Neural crest cell (in vitro differentiated cells): ENCODE results near the gene TMEM231. TPM values are rescaled to one million over a fixed set of nuclear protein-coding genes. Genes with fewer than 3 reads are reported as not detected.
"Not testable (repeated sequence)": the region's sequence is repeated elsewhere in the genome, so short reads cannot be mapped to it uniquely, and the experiment has no call there.

Experiments used
- DNase-seq: peaks from one replicate; pipeline ENCODE4 v3.0.0; 2021; ENCODE audit warnings: low read depth, mixed read lengths, low spot score
- H3K27ac Mint-ChIP-seq: one replicate; pipeline ENCODE4 v1.8.0; 2021; ENCODE audit warnings: mild to moderate bottlenecking, mixed read lengths; ENCODE audit not compliant: unreplicated experiment
- H3K27me3 Mint-ChIP-seq: 2 replicates; pipeline ENCODE4 v1.8.0; 2021; ENCODE audit warnings: low read depth, mild to moderate bottlenecking, mixed read lengths
- H3K36me3 Mint-ChIP-seq: 2 replicates; pipeline ENCODE4 v1.8.0; 2021; ENCODE audit warnings: low read depth, mild to moderate bottlenecking, mixed read lengths
- H3K4me1 Mint-ChIP-seq: 2 replicates; pipeline ENCODE4 v1.8.0; 2021; ENCODE audit warnings: mixed read lengths
- H3K4me3 Mint-ChIP-seq: one replicate; pipeline ENCODE4 v1.8.0; 2021; ENCODE audit warnings: mild to moderate bottlenecking, mixed read lengths
- H3K9me3 Mint-ChIP-seq: 2 replicates; pipeline ENCODE4 v1.8.0; 2021; ENCODE audit warnings: mixed read lengths
- CTCF ChIP-seq: fragments of 200-600 bp; sonication (generic); conservative IDR thresholded peaks from 2 replicates; pipeline ENCODE4 v1.5.0; 2021; ENCODE audit warnings: antibody characterized with exemption, mild to moderate bottlenecking
- total RNA-seq: library from RNA; stranded (reverse); gene quantifications from 2 replicates; pipeline ENCODE4 v1.2.1, GENCODE V29; 2021

The TMEM231 gene
- total RNA-seq, 1 donor from 2014 or later = 27.5 TPM

- H3K27ac Mint-ChIP-seq = no peak overlapping the region
- peaks cover 6% of the 10 kb centered on the region for H3K4me1 Mint-ChIP-seq
- H3K36me3 Mint-ChIP-seq = no peaks in the 10 kb centered on the region
- H3K9me3 Mint-ChIP-seq = no peaks in the 10 kb centered on the region
- DNase-seq = no peak
- TF ChIP-seq CTCF = no peak
- H3K4me3 Mint-ChIP-seq = no peak overlapping the region
- no peaks in the 10 kb centered on the region for H3K27me3 Mint-ChIP-seq
Measured at GRCh38 chr16:75503801-75504200, 52.3 kb downstream of the TMEM231 start.

- Mint-ChIP-seq H3K27me3 (no peaks in the 10 kb centered on the region), H3K27ac (no peak overlapping the region), H3K36me3 (no peaks in the 10 kb centered on the region), H3K9me3 (no peaks in the 10 kb centered on the region), H3K4me1 (peaks cover 6% of the 10 kb centered on the region), H3K4me3 (no peak overlapping the region)
- DNase-seq = no peak
- TF ChIP-seq CTCF = no peak
Measured at GRCh38 chr16:75502916-75503605, 53.0 kb downstream of the TMEM231 start.

- H3K4me3 Mint-ChIP-seq, H3K9me3 Mint-ChIP-seq, H3K27me3 Mint-ChIP-seq, DNase-seq, H3K27ac Mint-ChIP-seq, H3K4me1 Mint-ChIP-seq, H3K36me3 Mint-ChIP-seq: not testable (repeated sequence)
Measured at GRCh38 chr16:75501820-75502219, 54.2 kb downstream of the TMEM231 start.

- Mint-ChIP-seq H3K4me3 (no peak overlapping the region), H3K27ac (no peak overlapping the region), H3K9me3 (no peaks in the 10 kb centered on the region), H3K36me3 (no peaks in the 10 kb centered on the region), H3K27me3 (no peaks in the 10 kb centered on the region), H3K4me1 (peaks cover 1% of the 10 kb centered on the region)
- no peak for DNase-seq
- no peak for TF ChIP-seq CTCF
Measured at GRCh38 chr16:75501359-75501758, 54.7 kb downstream of the TMEM231 start.

GRCh38 chr16:75498605-75499322 is 57.3 kb downstream of the TMEM231 start:
- DNase-seq, H3K36me3 Mint-ChIP-seq, H3K4me1 Mint-ChIP-seq: not testable (repeated sequence)

GRCh38 chr16:75497558-75497957 is 58.5 kb downstream of the TMEM231 start:
- H3K4me1 Mint-ChIP-seq = peaks cover 12% of the 10 kb centered on the region
- H3K27me3 Mint-ChIP-seq = peaks cover 8% of the 10 kb centered on the region
- no peak for DNase-seq
- no peak overlapping the region for H3K27ac Mint-ChIP-seq
- TF ChIP-seq CTCF = no peak
- no peaks in the 10 kb centered on the region for H3K9me3 Mint-ChIP-seq
- H3K4me3 Mint-ChIP-seq = no peak overlapping the region
- H3K36me3 Mint-ChIP-seq = no peaks in the 10 kb centered on the region

More at GRCh38 chr16:75498605-75499322, 57.3 kb downstream of the TMEM231 start:
- not testable (repeated sequence) for H3K27me3 Mint-ChIP-seq, H3K4me3 Mint-ChIP-seq, H3K9me3 Mint-ChIP-seq, H3K27ac Mint-ChIP-seq
